HG03521 (cell line): ENCODE data around the gene MX2.
"Not testable (repeated sequence)": the region's sequence is repeated elsewhere in the genome, so short reads cannot be mapped to it uniquely, and the experiment has no call there.

Experiments
- ATAC-seq: cut with Tn5 transposase; IDR thresholded peaks from one replicate; pipeline ENCODE4 v1.9.1; 2021; ENCODE audit warnings: mild to moderate bottlenecking, moderate library complexity; ENCODE audit not compliant: unreplicated experiment

MX2 gene

GRCh38 chr21:41410767-41411448 is 49.1 kb downstream of the MX2 start:
- no peak for ATAC-seq

GRCh38 chr21:41411449-41412089 is 49.7 kb downstream of the MX2 start:
- no peak for ATAC-seq

DNA sequence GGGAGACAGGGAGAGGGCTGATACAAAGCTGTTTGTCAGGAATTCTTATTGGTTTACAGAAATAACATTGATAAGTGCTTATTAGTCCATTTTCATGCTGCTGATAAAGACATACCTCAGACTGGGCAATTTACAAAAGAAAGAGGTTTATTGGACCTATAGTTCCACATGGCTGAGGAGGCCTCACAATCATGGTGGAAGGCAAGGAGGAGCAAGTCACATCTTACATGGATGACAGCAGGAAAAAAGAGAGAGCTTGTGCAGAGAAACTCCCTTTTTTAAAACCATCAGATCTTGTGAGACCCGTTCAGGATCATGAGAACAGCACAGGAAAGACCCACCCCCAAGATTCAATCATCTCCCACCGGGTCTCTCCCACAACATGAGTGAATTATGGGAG is 55.7 kb downstream of the MX2 start:
- not testable (repeated sequence) for ATAC-seq

DNA sequence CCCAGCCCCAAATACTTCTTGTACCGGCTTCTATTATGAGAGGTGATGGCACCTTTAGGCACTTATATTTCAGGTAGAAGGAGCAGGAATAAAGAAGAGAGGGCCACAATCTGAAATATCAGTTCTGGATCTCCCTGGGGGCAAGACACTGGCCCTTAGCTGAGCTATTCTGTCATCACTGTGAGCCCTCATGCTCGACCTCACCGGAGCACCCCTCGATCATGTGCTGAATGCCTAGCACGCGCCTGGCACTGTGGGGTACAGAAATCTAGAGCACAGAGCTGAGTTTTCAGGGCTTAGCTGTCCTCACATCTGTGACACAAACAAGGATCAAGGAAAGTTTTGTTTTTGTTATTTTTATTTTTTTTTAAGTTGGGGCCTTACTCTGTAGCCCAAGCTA is 56.6 kb downstream of the MX2 start:
- no peak for ATAC-seq

DNA sequence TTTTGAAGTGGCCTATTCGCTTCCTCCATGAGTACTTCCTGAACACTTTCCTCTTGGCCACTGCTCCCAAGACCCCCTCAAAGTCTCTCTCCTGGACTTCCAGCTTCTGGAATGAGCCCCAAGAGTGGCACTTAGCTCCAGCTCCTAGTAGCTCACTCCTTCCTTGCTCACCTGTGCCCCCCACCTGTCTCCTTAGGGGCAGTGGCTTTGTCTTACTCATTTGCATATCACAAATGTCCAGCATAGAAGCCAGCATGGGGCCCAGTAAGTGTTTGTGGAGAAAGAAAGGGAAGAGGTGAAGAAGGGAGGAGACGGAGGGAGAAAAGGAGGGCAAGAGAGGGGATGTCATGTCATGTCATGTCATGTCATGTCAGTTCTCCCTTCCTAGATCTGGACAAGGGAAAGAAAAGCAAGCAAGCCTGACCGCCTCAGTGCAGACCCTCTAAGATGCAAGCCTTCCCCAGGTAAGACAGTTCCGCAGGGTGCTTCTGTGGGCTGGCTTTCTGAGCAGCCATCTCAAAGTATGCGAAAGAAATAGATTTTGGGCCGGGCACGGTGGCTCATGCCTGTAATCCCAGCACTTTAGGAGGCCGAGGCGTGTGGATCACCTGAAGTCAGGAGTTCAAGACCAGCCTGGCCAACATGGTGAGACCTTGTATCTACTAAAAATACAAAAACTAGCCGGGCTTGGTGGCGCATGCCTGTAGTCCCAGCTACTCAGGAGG is 57.3 kb downstream of the MX2 start:
- ATAC-seq = no peak

DNA sequence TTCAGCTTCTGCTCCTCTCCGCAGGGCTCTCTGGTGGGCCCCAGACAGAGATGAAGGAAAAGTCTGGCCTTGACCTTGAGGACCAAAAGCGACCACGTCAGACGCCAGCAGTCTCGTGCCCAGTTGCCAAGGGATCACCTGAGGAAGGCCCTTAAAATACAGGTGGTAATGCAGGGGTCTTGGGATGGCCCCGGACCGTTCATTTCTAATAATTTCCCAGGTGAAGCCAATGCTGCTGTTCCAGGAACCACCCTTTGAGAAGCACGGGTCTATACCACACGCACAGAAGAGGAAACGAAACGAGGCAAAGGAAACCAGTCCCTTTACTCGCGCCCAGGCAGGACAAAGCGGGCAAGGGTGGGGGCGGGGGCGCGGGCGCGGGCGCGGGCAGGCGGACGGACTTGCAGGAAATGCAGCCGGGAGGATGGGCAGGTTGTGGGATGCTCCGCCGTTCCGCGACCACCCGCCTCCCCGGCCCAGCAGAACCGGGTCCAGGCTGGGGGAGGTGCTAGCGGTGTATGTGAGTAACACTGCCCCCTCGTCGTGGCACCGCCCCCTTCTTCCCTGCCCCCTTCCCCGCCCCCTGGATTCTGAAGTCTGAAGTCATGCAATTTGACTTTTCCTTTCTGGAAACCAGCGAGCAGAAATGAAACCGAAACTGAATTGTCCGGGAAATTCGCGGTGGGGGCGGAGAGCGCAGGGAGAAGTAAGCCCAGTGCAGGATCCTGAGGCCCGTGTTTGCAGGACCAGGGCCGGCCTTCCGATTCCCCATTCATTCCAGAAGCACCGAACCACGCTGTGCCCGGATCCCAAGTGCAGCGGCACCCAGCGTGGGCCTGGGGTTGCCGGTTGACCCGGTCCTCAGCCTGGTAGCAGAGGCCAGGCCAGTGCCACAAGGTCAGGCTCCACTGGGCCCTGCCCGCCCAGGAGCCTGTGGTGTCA is 58.4 kb downstream of the MX2 start:
- ATAC-seq = peak; percentile 70

- not testable (repeated sequence) for ATAC-seq
Measured at GRCh38 chr21:41420998-41421397, 59.2 kb downstream of the MX2 start.

DNA sequence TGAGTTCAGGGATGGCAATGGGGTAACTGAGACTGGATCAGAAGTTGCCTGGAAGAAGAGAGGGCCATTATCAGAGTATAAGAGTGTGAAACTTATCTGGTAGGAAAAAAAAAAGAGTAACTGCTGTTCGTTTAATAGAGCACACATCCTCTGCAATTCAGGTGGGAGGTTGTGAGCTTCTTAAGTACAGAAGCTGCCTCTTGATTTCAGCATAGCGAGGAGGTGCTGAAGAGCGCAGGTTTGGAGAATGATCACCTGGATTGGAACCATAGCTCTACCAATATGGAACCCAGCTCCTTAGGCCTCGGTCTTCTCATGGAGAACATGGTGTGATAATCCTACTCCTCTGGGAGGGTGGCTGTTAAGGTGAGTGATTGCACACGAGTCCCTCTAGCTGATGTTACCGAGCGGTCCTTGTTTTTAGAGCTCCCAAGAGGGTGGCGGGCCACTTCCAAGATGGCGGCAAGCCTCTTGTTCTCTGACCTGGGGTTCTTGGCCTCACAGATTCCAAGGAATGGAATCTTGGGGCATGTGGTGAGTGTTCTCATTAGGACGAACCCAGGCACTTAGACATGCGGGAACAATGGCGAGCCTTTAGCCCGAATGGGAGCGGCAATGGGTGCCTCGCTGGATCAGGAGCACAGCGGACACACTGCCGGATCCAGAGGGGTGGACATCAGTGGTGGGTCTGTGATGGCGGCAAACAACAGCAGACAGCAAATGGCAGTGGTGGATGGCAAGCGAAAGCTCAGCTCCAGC is 60.9 kb downstream of the MX2 start:
- ATAC-seq = no peak

GRCh38 chr21:41423305-41423636 is 61.4 kb downstream of the MX2 start:
- ATAC-seq = not testable (repeated sequence)

DNA sequence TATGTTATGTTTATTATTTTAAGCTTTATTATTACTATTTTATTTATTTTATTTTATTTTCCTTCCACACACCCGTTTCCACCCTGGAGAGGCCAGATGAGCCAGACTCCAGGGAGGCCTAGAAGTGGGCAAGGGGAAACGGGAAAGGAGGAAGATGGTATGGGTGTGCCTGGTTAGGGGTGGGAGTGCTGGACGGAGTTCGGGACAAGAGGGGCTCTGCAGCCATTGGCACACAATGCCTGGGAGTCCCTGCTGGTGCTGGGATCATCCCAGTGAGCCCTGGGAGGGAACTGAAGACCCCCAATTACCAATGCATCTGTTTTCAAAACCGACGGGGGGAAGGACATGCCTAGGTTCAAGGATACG is 63.7 kb downstream of the MX2 start:
- ATAC-seq = no peak

GRCh38 chr21:41425954-41426675 is 64.3 kb downstream of the MX2 start, which contains the start of gene MX1:
Gene MX1 (plus strand): TSS chr21:41426239. CDS start chr21:41432071, 5,832 bp downstream.
- ATAC-seq = peak; percentile 82

GRCh38 chr21:41426676-41427404 is 65.0 kb downstream of the MX2 start:
- ATAC-seq = no peak

- ATAC-seq = no peak
Measured at GRCh38 chr21:41427556-41427955, 65.7 kb downstream of the MX2 start.

GRCh38 chr21:41428311-41428710 is 66.5 kb downstream of the MX2 start:
- no peak for ATAC-seq

DNA sequence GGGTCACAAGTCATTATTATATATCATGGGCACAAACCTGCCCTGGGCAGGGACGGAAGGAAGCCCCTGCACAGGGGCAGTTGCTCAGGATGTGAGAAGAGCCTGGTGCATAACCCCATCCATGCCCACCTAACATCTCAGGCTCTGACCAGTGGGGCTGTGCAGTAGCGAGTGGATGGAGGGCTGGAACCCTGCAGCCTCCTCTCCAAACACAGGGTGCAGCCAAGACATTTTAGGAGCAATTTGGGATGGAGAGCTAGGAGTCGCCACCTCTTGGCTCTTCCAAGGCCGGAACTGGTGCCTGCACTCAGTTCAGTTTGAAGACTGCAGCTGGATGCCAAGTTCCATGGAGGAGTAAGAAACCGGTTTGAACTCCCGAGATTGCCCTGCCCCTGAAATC is 67.0 kb downstream of the MX2 start:
- ATAC-seq = no peak

GRCh38 chr21:41429305-41429704 is 67.5 kb downstream of the MX2 start:
- ATAC-seq = no peak

- no peak for ATAC-seq
Measured at GRCh38 chr21:41429925-41430491, 68.2 kb downstream of the MX2 start.

DNA sequence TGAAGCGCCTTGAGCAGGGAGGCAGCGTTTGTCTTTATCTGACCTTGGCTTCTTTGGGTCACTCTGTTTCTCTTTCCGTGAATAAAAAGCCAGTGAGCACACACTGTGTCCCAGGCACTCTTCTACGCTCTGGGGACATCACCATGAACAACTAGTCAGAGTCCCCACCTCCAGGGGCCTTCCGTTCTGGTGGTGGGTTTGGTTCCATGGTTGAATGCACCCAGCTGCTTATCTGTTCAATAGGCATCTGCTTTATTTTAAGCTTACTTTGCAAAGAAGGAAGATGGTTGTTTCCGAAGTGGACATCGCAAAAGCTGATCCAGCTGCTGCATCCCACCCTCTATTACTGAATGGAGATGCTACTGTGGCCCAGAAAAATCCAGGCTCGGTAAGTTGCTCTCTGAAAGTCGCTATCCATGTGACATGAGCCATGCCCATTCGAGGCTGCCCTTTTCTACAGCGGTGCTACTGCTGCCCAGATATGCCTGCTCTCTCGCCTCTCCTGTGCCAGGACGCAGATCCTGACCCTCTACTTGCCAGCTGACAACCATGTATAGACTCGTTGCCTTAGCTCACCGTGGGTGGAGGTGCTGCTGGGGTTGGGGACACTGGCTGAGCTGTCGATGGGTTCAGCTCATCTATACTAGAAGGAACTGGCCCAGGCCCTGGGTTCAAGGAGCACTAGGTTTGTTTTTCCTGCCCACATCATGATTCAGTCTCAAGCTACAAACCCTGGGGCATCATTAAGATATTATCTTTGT is 70.1 kb downstream of the MX2 start:
- ATAC-seq = peak; percentile 78
